ENCODE measurements around the gene MYCN.

MYCN gene

GRCh38 chr2:15986644-15987043, 46.3 kb downstream of the MYCN start:
- no peak overlapping the region for H2AFZ ChIP-seq (ENCODE audit: low read depth, low read length, severe bottlenecking)
- TF ChIP-seq CTCF (IDR thresholded peaks at IDR 0.05; ENCODE audit: insufficient read depth, low read length, poor library complexity, severe bottlenecking) (no peak), EZH2phosphoT487 (conservative IDR thresholded peaks at IDR 0.05; ENCODE audit: low read length) (no peak)
- H3K9ac ChIP-seq (ENCODE audit: low read length) = no peak overlapping the region
- H3K4me3 ChIP-seq (ENCODE audit: insufficient read depth, low read length, poor library complexity, severe bottlenecking) = no peak overlapping the region
- H3K27me3 ChIP-seq (ENCODE audit: low read length) = no peaks in the 10 kb centered on the region
- no peaks in the 10 kb centered on the region for H4K20me1 ChIP-seq (ENCODE audit: low read depth, low read length)
- H3K27ac ChIP-seq (ENCODE audit: low read depth, low read length) = no peak overlapping the region
- no peaks in the 10 kb centered on the region for H3K79me2 ChIP-seq (ENCODE audit: insufficient read depth, low read length)
- H3K9me3 ChIP-seq (ENCODE audit: insufficient read depth, low read length) = no peaks in the 10 kb centered on the region
- H3F3A ChIP-seq (ENCODE audit: insufficient read depth) = no peaks in the 10 kb centered on the region
- H3K9me2 ChIP-seq (replicated peaks; ENCODE audit: insufficient read depth, low read length) = no peaks in the 10 kb centered on the region
- H3K36me3 ChIP-seq (ENCODE audit: low read length) = no peaks in the 10 kb centered on the region
- no peak overlapping the region for H3K4me2 ChIP-seq (ENCODE audit: low read depth, low read length, poor library complexity, severe bottlenecking)

DNA sequence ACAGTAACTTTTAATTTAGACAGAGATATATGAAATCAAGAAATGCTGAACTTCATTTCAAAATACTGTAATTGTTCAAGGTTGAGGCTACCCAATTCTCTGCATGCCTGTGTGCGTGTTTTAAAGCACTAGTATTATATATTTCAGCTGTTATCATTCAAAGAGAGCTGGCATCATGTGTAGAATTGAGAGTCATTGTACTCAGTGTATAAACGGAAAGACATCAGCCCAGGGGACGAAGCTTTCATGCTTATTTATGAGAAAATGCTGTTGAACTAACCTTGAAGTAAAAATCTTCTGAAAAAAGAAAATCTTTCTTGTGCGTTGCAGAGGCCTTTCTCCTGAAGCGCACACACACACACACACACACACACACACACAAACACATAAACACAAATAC, 48.4 kb downstream of the MYCN start:
- H3K4me3 ChIP-seq (ENCODE audit: insufficient read depth, low read length, poor library complexity, severe bottlenecking) = no peak overlapping the region
- no peak overlapping the region for H3K9ac ChIP-seq (ENCODE audit: low read length)
- no peak overlapping the region for H3K27ac ChIP-seq (ENCODE audit: low read depth, low read length)
- H3K36me3 ChIP-seq (ENCODE audit: low read length) = no peaks in the 10 kb centered on the region
- H2AFZ ChIP-seq (ENCODE audit: low read depth, low read length, severe bottlenecking) = no peak overlapping the region
- no peaks in the 10 kb centered on the region for H3F3A ChIP-seq (ENCODE audit: insufficient read depth)
- H3K4me2 ChIP-seq (ENCODE audit: low read depth, low read length, poor library complexity, severe bottlenecking) = no peak overlapping the region
- H3K9me3 ChIP-seq (ENCODE audit: insufficient read depth, low read length) = no peaks in the 10 kb centered on the region
- no peaks in the 10 kb centered on the region for H3K9me2 ChIP-seq (replicated peaks; ENCODE audit: insufficient read depth, low read length)
- no peaks in the 10 kb centered on the region for H3K27me3 ChIP-seq (ENCODE audit: low read length)
- H4K20me1 ChIP-seq (ENCODE audit: low read depth, low read length) = no peaks in the 10 kb centered on the region
- TF ChIP-seq CTCF (IDR thresholded peaks at IDR 0.05; ENCODE audit: insufficient read depth, low read length, poor library complexity, severe bottlenecking) (no peak), EZH2phosphoT487 (conservative IDR thresholded peaks at IDR 0.05; ENCODE audit: low read length) (no peak)
- H3K79me2 ChIP-seq (ENCODE audit: insufficient read depth, low read length) = no peaks in the 10 kb centered on the region

DNA sequence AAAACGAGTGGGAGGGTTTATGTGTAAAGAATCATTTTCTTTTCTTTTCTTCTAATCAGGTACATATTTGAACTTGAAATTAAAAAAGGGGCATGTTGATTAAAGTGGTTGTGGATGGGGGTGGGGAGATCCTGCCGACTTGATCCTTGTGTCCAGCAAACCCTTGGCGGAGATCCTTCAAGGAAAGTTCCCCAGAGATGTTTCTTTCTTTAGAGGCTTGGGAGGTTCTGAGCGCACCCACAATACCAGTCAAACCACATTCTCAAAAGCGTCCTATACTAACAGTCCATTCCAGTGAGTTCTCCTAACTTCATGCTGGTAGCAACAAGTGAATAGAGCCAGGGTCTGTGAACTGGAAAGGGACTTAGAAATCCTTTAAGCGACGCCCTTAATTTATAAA, 49.2 kb downstream of the MYCN start:
- H3K27ac ChIP-seq (ENCODE audit: low read depth, low read length) = no peak overlapping the region
- no peaks in the 10 kb centered on the region for H3K27me3 ChIP-seq (ENCODE audit: low read length)

More for the DNA sequence above, 49.2 kb downstream of the MYCN start:
- H3K9ac ChIP-seq (ENCODE audit: low read length) = no peak overlapping the region
- no peak overlapping the region for H3K4me2 ChIP-seq (ENCODE audit: low read depth, low read length, poor library complexity, severe bottlenecking)
- H3K36me3 ChIP-seq (ENCODE audit: low read length) = no peaks in the 10 kb centered on the region
- H3K9me3 ChIP-seq (ENCODE audit: insufficient read depth, low read length) = no peaks in the 10 kb centered on the region
- H3K79me2 ChIP-seq (ENCODE audit: insufficient read depth, low read length) = no peaks in the 10 kb centered on the region
- no peak overlapping the region for H2AFZ ChIP-seq (ENCODE audit: low read depth, low read length, severe bottlenecking)
- no peaks in the 10 kb centered on the region for H3K9me2 ChIP-seq (replicated peaks; ENCODE audit: insufficient read depth, low read length)
- no peaks in the 10 kb centered on the region for H4K20me1 ChIP-seq (ENCODE audit: low read depth, low read length)
- no peak for TF ChIP-seq CTCF (IDR thresholded peaks at IDR 0.05; ENCODE audit: insufficient read depth, low read length, poor library complexity, severe bottlenecking)
- no peak for TF ChIP-seq EZH2phosphoT487 (conservative IDR thresholded peaks at IDR 0.05; ENCODE audit: low read length)
- H3F3A ChIP-seq (ENCODE audit: insufficient read depth) = no peaks in the 10 kb centered on the region
- no peak overlapping the region for H3K4me3 ChIP-seq (ENCODE audit: insufficient read depth, low read length, poor library complexity, severe bottlenecking)
